Adipocyte (in vitro differentiated cells): ENCODE data around the gene MSI2.

Experiments
- DNase-seq: peaks from one replicate; pipeline ENCODE4 v3.0.0-alpha.2; 2015; ENCODE audit warnings: low read depth
- H3K27me3 ChIP-seq: replicated peaks from 2 replicates; pipeline ENCODE4 v1.7.0; 2013; ENCODE audit warnings: mild to moderate bottlenecking, low read length, moderate library complexity; ENCODE audit not compliant: control insufficient read depth, insufficient read depth
- H3K36me3 ChIP-seq: 2 replicates; pipeline ENCODE4 v1.7.0; 2013; ENCODE audit warnings: low read length, mild to moderate bottlenecking, moderate library complexity; ENCODE audit not compliant: control insufficient read depth, insufficient read depth, severe bottlenecking
- H3K4me1 ChIP-seq: 2 replicates; pipeline ENCODE4 v1.7.0; 2013; ENCODE audit warnings: mild to moderate bottlenecking, low read length, moderate library complexity; ENCODE audit not compliant: control insufficient read depth, insufficient read depth
- H3K4me3 ChIP-seq: 2 replicates; pipeline ENCODE4 v1.7.0; 2013; ENCODE audit warnings: mild to moderate bottlenecking, low read length, moderate library complexity
- H3K9ac ChIP-seq: 2 replicates; pipeline ENCODE4 v1.7.0; 2013; ENCODE audit warnings: mild to moderate bottlenecking, low read length, moderate library complexity
- H3K9me3 ChIP-seq: 2 replicates; pipeline ENCODE4 v1.7.0; 2013; ENCODE audit warnings: mild to moderate bottlenecking, low read length, moderate library complexity; ENCODE audit not compliant: control insufficient read depth

Gene MSI2

GRCh38 chr17:57284984-57285646, 28.8 kb downstream of the MSI2 start:
- no peak for DNase-seq
- Histone ChIP-seq H3K9me3 (no peaks in the 10 kb centered on the region), H3K4me1 (no peaks in the 10 kb centered on the region)

GRCh38 chr17:57285701-57286100, 29.4 kb downstream of the MSI2 start:
- DNase-seq = no peak
- Histone ChIP-seq H3K36me3 (no peaks in the 10 kb centered on the region), H3K9ac (no peak overlapping the region), H3K9me3 (no peaks in the 10 kb centered on the region), H3K4me3 (no peak overlapping the region), H3K4me1 (no peaks in the 10 kb centered on the region), H3K27me3 (no peaks in the 10 kb centered on the region)

More at GRCh38 chr17:57284984-57285646, 28.8 kb downstream of the MSI2 start:
- H3K27me3 ChIP-seq = no peaks in the 10 kb centered on the region
- H3K36me3 ChIP-seq = no peaks in the 10 kb centered on the region
- no peak overlapping the region for H3K4me3 ChIP-seq
- no peak overlapping the region for H3K9ac ChIP-seq

GRCh38 chr17:57286399-57287105, 30.2 kb downstream of the MSI2 start:
- no peaks in the 10 kb centered on the region for H3K36me3 ChIP-seq
- H3K4me1 ChIP-seq = no peaks in the 10 kb centered on the region
- H3K27me3 ChIP-seq = no peaks in the 10 kb centered on the region
- no peak overlapping the region for H3K4me3 ChIP-seq
- H3K9ac ChIP-seq = no peak overlapping the region
- H3K9me3 ChIP-seq = no peaks in the 10 kb centered on the region
- DNase-seq = no peak

DNA sequence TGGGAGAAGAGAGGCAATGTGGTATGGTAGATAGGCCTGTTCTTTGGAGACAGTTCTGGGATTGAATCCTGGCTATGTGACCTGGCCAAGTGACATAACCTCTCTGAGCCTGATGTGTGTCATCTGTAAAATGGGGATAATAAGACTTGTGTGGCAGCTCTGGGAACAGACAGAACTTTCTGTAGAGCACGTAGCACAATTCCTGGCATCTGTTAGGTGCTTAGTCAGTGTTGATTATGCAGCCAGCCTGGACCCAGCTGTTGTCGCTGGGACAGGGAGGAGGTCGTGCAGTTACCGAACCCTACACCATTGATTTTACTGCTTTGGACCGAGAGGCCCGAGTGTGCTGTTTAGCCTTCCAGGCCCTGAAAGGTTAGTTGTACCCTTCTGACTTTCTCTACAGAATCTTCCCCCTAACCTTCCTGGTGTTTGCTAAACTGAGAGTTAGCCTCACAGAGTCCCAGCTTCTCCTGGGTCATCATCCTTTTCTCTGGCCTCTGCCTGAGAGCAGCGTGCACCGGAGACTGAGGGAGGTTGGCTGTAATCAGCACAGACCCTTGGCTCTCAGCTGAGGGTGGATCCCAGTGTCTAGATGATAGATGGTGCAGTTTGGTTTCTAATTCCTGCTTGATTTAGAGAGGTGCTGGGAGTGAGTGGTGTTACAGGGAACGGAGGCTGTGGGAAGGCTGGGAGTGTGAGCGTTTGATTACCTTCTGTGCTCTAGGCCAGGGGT, 31.9 kb downstream of the MSI2 start:
- H3K36me3 ChIP-seq = no peaks in the 10 kb centered on the region
- no peak for DNase-seq
- no peaks in the 10 kb centered on the region for H3K27me3 ChIP-seq
- no peak overlapping the region for H3K4me3 ChIP-seq
- H3K9me3 ChIP-seq = no peaks in the 10 kb centered on the region
- no peaks in the 10 kb centered on the region for H3K4me1 ChIP-seq
- H3K9ac ChIP-seq = no peak overlapping the region

DNA sequence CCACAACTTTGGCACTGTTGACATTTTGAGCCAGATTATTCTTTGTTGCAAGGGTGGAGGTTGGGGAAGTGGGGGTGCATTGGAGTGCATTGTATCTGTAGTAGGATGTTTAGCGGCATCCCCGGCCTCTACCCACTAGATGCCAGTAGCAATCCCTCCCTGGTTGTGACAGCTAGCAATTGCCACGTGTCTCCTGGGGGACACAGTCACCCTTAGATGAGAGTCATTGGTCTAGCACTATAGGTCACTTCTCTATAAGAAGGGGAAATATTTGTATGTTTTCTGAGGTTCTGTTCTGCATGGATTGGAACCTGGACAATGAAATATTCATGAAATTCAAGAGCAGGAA, 32.4 kb downstream of the MSI2 start:
- Histone ChIP-seq H3K9ac (no peak overlapping the region), H3K9me3 (no peaks in the 10 kb centered on the region), H3K4me1 (no peaks in the 10 kb centered on the region), H3K36me3 (no peaks in the 10 kb centered on the region), H3K27me3 (no peaks in the 10 kb centered on the region), H3K4me3 (no peak overlapping the region)
- no peak for DNase-seq

DNA sequence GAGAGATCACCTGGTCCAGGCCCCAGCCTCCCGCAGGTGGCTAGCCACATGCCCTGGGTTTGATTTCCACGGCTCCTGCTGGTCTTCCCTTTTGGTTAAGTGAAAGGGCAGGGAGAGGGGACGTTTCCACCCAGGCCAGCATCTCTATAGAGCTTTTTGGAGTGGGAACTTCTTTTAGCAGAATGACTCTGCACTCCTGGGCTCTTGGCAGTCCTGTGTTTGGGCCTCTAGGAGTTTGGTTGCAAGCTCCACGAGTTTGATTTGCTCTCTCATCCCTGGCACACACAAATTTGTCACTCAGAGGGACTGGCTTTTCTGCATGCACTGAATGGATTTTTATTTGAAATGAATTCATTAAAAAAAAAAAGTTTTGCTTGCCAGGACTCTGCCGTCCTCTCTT, 32.8 kb downstream of the MSI2 start:
- H3K36me3 ChIP-seq = no peaks in the 10 kb centered on the region
- no peak overlapping the region for H3K9ac ChIP-seq
- no peaks in the 10 kb centered on the region for H3K9me3 ChIP-seq
- no peak overlapping the region for H3K4me3 ChIP-seq
- no peak for DNase-seq
- no peaks in the 10 kb centered on the region for H3K4me1 ChIP-seq
- no peaks in the 10 kb centered on the region for H3K27me3 ChIP-seq

DNA sequence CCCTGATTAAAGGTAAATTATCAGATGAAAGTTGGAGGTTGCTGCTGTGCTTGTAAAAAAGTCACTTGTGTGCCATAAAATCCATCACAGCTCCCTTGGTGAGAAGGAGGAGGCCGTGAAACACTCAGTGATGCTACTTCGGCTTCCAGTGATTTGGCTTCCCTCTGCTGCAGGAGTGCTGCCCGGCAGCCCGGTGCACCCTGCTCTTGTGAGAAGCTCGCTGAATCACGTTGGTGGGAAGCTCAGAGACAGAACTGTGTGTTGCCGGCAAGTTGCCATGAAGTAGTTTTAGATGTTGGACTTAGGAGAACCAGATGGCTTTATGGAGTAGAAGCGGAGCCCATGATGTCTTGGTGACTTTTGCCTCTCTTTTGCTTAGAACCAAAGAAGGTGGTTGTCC, 33.3 kb downstream of the MSI2 start:
- no peak for DNase-seq
- Histone ChIP-seq H3K36me3 (no peaks in the 10 kb centered on the region), H3K27me3 (no peaks in the 10 kb centered on the region), H3K9me3 (no peaks in the 10 kb centered on the region), H3K4me3 (no peak overlapping the region), H3K9ac (no peak overlapping the region), H3K4me1 (no peaks in the 10 kb centered on the region)

DNA sequence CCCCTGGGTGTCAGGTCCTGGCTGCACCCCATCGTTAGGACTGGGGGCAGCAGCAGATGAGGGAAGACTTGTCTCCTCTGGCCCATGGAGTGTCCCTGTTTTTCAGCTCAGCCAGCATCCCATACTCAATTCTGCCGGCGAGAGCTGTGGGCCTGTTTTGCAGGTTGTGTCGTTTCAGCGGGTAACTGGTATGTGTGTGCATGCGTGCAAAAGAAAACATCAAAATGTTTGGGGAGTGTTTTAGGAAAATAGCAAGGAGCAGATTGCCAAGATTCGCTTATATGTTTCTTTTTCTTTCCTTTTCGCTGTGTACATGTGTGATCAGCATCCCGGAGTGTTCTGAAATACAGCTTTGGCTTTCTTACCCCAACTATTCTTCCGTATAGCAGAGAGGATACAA, 34.7 kb downstream of the MSI2 start:
- H3K9ac ChIP-seq = no peak overlapping the region
- no peaks in the 10 kb centered on the region for H3K27me3 ChIP-seq
- DNase-seq = no peak
- H3K4me3 ChIP-seq = no peak overlapping the region
- no peaks in the 10 kb centered on the region for H3K4me1 ChIP-seq
- no peaks in the 10 kb centered on the region for H3K9me3 ChIP-seq
- no peaks in the 10 kb centered on the region for H3K36me3 ChIP-seq

GRCh38 chr17:57292091-57292490, 35.8 kb downstream of the MSI2 start:
- Histone ChIP-seq H3K9ac (no peak overlapping the region), H3K27me3 (no peaks in the 10 kb centered on the region), H3K9me3 (no peaks in the 10 kb centered on the region), H3K36me3 (no peaks in the 10 kb centered on the region), H3K4me1 (no peaks in the 10 kb centered on the region), H3K4me3 (no peak overlapping the region)
- DNase-seq = no peak

DNA sequence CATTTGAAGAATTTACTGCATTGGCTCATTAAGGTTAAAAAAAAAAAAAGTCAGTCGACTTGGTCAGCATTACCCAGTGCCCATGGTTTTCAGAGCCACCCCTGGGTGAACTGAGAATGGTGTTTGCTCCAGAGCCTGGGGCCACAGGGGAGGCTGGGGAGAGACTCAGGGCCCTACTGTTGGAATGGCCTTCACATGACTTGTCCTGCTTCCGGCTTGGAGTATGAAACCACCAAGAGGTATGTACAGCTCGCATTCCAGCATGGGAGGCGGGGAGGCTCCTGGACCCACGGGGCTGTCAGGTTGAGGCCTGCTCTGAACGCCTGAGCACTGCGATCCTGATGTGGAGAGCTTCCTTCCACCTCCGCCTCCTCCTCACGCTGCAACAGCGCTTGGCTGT, 36.8 kb downstream of the MSI2 start:
- no peaks in the 10 kb centered on the region for H3K4me1 ChIP-seq
- H3K36me3 ChIP-seq = no peaks in the 10 kb centered on the region
- DNase-seq = no peak

GRCh38 chr17:57294101-57294500, 37.8 kb downstream of the MSI2 start:
- H3K36me3 ChIP-seq = no peaks in the 10 kb centered on the region
- no peaks in the 10 kb centered on the region for H3K4me1 ChIP-seq
- H3K9me3 ChIP-seq = peaks cover 6% of the 10 kb centered on the region

More for the DNA sequence above, 36.8 kb downstream of the MSI2 start:
- Histone ChIP-seq H3K9ac (no peak overlapping the region), H3K4me3 (no peak overlapping the region), H3K27me3 (no peaks in the 10 kb centered on the region), H3K9me3 (peaks cover 2% of the 10 kb centered on the region)

More at GRCh38 chr17:57294101-57294500, 37.8 kb downstream of the MSI2 start:
- Histone ChIP-seq H3K9ac (no peak overlapping the region), H3K4me3 (no peak overlapping the region), H3K27me3 (no peaks in the 10 kb centered on the region)
- DNase-seq = no peak
